Breast epithelium (tissue), 4 donors: ENCODE data around the gene TCHP. TPM values are rescaled to one million over a fixed set of nuclear protein-coding genes. Genes with fewer than 3 reads are reported as not detected.

Source experiments
- DNase-seq, 2 donors: peaks; one replicate each; pipeline ENCODE4 v3.0.0-alpha.2; 2019; ENCODE audit warnings: low spot score in 2 of 2
- H3K27ac ChIP-seq, 2 donors: fragments of 200-600 bp; sonication (generic) in 1 of 2; one replicate each; pipeline ENCODE4 v1.5.1; 2016 to 2019; ENCODE audit warnings: mild to moderate bottlenecking in 1 of 2
- H3K27me3 ChIP-seq, 2 donors: fragments of 200-600 bp; sonication (generic) in 1 of 2; one replicate each; pipeline versions ENCODE4 v1.5.1 to v1.6.0; 2017 to 2019; ENCODE audit warnings: control low read depth in 1 of 2, mild to moderate bottlenecking in 1 of 2
- H3K36me3 ChIP-seq: fragments of 200-600 bp; one replicate; pipeline ENCODE4 v1.5.1; 2019
- H3K4me1 ChIP-seq, 2 donors: fragments of 200-600 bp; sonication (generic); one replicate each; pipeline ENCODE4 v1.5.1; 2016 to 2019; ENCODE audit warnings: control low read depth in 1 of 2
- H3K4me3 ChIP-seq, 3 donors: fragments of 200-600 bp; sonication (generic); 1 replicate in 2 of 3; 2 replicates in 1 of 3; pipeline ENCODE4 v1.5.1; 2016 to 2019; ENCODE audit warnings: mild to moderate bottlenecking in 3 of 3, moderate library complexity in 2 of 3
- H3K9me3 ChIP-seq, 2 donors: fragments of 200-600 bp; sonication (generic) in 1 of 2; one replicate each; pipeline ENCODE4 v1.5.1; 2016 to 2019; ENCODE audit warnings: control low read depth in 1 of 2
- CTCF ChIP-seq, 3 donors: fragments of 450-650 bp; IDR thresholded peaks; one replicate each; pipeline ENCODE4 v1.5.1; 2016 to 2017; ENCODE audit warnings: antibody characterized with exemption in 3 of 3, mild to moderate bottlenecking in 3 of 3, moderate library complexity in 3 of 3
- POLR2A ChIP-seq: fragments of 450-650 bp; IDR thresholded peaks from one replicate; pipeline ENCODE4 v1.6.1; 2016; ENCODE audit warnings: antibody characterized with exemption, mild to moderate bottlenecking, moderate library complexity
- POLR2AphosphoS5 ChIP-seq, 3 donors: sonication (generic); formaldehyde crosslinking; IDR thresholded peaks; one replicate each; pipeline ENCODE4 v1.6.1; 2017; ENCODE audit warnings: antibody characterized with exemption in 3 of 3
- intact Hi-C: fragments of 100-400 bp; cut with DNase I; formaldehyde crosslinking; loops from one replicate; pipeline ENCODE4 v1.15.1; 2023; ENCODE audit warnings: low total_unique reads
- total RNA-seq, 3 donors: library from RNA; depleted of rRNA; stranded (reverse); fragments of >200 nt; gene quantifications; one replicate each; pipeline ENCODE4 v1.1.0, GENCODE V29; 2016

Gene TCHP
- total RNA-seq, 3 donors from 2014 or later, result 10.2 to 20.0 (median 18.6) TPM

GRCh38 chr12:109923038-109923437, 23.0 kb downstream of the TCHP start:
- Histone ChIP-seq H3K9me3 (no peaks in the 10 kb centered on the region), H3K27me3 (no peaks in the 10 kb centered on the region), H3K36me3 (no peaks in the 10 kb centered on the region), H3K4me3 (no peak overlapping the region), H3K4me1 (no peaks in the 10 kb centered on the region), H3K27ac (no peak overlapping the region)
- TF ChIP-seq CTCF (IDR thresholded peaks at IDR 0.05) (no peak), POLR2A (no peak), POLR2AphosphoS5 (IDR thresholded peaks at IDR 0.05) (no peak)
- intact Hi-C loops, result no loop called here
- DNase-seq, result no peak

GRCh38 chr12:109923481-109924245, 23.6 kb downstream of the TCHP start:
- Histone ChIP-seq H3K27me3 (no peaks in the 10 kb centered on the region), H3K9me3 (no peaks in the 10 kb centered on the region), H3K4me1 (no peaks in the 10 kb centered on the region), H3K4me3 (no peak overlapping the region), H3K36me3 (no peaks in the 10 kb centered on the region), H3K27ac (no peak overlapping the region)
- intact Hi-C loops, result no loop called here
- no peak for TF ChIP-seq POLR2AphosphoS5 (IDR thresholded peaks at IDR 0.05)
- TF ChIP-seq CTCF (IDR thresholded peaks at IDR 0.05), result no peak
- no peak for TF ChIP-seq POLR2A
- peak in 1 of 2 donors; percentile 20 for DNase-seq

- Histone ChIP-seq H3K36me3 (no peaks in the 10 kb centered on the region), H3K4me1 (no peaks in the 10 kb centered on the region), H3K4me3 (no peak overlapping the region), H3K9me3 (no peaks in the 10 kb centered on the region), H3K27me3 (no peaks in the 10 kb centered on the region), H3K27ac (no peak overlapping the region)
- TF ChIP-seq POLR2A, result no peak
- no peak for TF ChIP-seq CTCF (IDR thresholded peaks at IDR 0.05)
- TF ChIP-seq POLR2AphosphoS5 (IDR thresholded peaks at IDR 0.05), result no peak
- intact Hi-C loops, result no loop called here
- DNase-seq, result peak in 1 of 2 donors; percentile 41
Measured at GRCh38 chr12:109925185-109925840, 25.2 kb downstream of the TCHP start.

GRCh38 chr12:109926016-109926415, 25.9 kb downstream of the TCHP start:
- Histone ChIP-seq H3K4me3 (no peak overlapping the region), H3K27me3 (no peaks in the 10 kb centered on the region), H3K4me1 (no peaks in the 10 kb centered on the region), H3K27ac (no peak overlapping the region), H3K9me3 (no peaks in the 10 kb centered on the region), H3K36me3 (no peaks in the 10 kb centered on the region)
- intact Hi-C loops, result no loop called here
- TF ChIP-seq POLR2AphosphoS5 (IDR thresholded peaks at IDR 0.05) (no peak), POLR2A (no peak), CTCF (IDR thresholded peaks at IDR 0.05) (no peak)
- no peak for DNase-seq
